NAMALWA (cell line): ENCODE measurements around the gene GTF3C1.

Source experiments
- DNase-seq: peaks from one replicate; pipeline ENCODE4 v3.0.0-alpha.2; 2015; ENCODE audit warnings: low spot score

GTF3C1 gene

GRCh38 chr16:27485811-27486210 lies 63.9 kb downstream of the GTF3C1 start:
- no peak for DNase-seq

GRCh38 chr16:27485126-27485525 lies 64.6 kb downstream of the GTF3C1 start:
- no peak for DNase-seq

- DNase-seq: no peak
Measured at GRCh38 chr16:27483624-27484023, 66.1 kb downstream of the GTF3C1 start.

GRCh38 chr16:27483088-27483437 lies 66.7 kb downstream of the GTF3C1 start:
- no peak for DNase-seq

DNA sequence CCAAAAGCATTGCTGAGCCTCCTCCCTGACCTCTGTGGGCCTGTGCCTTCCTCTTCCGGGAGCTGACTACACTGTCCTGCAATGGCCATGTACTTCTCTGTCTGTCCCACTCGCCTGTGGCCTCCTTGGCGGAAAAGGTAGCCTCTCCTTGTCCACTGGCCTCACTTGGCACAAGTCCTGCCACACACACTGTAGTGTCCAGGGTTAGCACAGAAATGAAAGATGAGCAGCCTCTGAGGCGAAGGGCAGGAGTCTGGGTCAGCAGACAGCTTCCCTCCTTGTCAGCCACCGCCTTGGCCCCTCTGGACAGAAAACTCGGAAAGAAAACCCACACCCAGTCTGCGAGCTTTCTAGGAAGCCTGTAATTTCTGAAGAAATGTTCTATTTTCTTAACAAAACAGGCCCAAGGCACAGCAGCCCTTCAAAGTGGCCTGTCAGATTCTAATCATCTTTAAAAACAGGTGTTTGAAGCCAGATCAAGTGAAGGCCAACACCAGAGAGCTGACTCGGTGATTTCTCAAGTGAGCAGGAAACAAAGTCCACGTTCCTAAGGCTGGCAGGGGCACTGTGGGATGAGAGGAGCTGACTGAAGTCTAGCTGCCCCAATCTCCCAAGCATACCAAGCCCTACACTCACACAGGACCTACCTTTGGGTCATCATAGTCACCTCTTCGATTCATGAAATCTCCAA lies 67.2 kb downstream of the GTF3C1 start:
- DNase-seq: no peak

- no peak for DNase-seq
Measured at GRCh38 chr16:27481282-27481934, 68.3 kb downstream of the GTF3C1 start.

DNA sequence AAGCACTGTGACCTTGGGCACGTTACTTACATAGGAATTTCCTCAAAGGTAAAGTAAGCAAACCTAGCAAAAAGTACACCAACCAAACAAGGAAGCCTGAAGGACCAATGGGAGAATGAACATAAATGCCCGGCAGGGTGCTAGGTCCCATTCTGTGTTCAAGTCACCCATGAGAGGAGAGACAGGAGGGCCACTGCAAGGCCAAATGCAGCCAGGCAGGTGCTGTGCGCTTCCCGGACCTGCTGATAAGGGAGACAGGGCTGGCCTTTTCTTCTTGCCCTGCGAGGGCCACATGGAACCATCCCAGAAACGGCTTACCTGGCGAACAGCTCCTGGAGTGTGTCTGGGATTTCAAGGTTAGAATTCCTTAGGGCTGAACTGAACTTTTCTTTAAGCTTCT lies 69.0 kb downstream of the GTF3C1 start:
- DNase-seq: no peak

DNA sequence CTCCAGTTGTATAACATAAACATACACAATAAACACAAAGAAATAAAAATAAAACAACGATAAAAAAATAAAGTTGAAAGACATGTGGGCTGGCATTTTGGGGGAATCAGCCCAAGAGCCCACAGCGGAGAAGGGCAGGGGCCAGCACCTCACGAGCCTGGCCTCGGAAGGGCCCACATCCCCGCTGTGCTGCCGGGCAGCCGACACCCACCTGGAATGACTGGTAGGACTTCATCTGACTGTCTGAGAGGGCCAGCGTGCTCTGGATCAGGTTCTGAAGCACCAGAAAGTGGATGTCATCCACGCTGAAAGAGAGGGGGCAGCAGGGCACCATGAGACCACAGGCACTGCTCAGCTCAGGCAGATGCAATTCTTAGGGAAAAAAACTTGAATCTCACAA lies 73.5 kb downstream of the GTF3C1 start:
- no peak for DNase-seq

- DNase-seq: no peak
Measured at GRCh38 chr16:27475561-27475960, 74.2 kb downstream of the GTF3C1 start.

- DNase-seq: no peak
Measured at GRCh38 chr16:27474921-27475320, 74.8 kb downstream of the GTF3C1 start.

DNA sequence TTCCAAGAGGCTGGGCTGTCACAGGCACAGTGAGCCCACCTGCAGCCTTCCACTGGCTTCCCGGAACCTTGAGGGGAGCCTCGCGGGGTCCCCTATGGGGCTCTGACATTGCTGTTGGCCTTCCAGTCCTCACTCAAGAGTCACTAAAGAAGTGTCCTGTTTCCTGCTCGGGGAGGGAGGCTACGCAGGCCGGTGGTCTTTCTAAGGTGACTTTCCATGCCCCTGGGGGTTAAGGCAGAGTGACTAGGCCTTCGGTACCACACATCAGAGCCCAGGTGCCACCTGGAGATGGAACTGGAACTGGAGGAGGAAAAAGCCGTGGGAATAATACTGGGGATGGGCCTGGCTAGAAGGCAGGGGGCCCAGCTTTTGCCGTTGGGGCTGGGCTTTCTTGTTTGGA lies 75.7 kb downstream of the GTF3C1 start:
- no peak for DNase-seq

- DNase-seq: no peak
Measured at GRCh38 chr16:27473101-27473900, 76.4 kb downstream of the GTF3C1 start.

DNA sequence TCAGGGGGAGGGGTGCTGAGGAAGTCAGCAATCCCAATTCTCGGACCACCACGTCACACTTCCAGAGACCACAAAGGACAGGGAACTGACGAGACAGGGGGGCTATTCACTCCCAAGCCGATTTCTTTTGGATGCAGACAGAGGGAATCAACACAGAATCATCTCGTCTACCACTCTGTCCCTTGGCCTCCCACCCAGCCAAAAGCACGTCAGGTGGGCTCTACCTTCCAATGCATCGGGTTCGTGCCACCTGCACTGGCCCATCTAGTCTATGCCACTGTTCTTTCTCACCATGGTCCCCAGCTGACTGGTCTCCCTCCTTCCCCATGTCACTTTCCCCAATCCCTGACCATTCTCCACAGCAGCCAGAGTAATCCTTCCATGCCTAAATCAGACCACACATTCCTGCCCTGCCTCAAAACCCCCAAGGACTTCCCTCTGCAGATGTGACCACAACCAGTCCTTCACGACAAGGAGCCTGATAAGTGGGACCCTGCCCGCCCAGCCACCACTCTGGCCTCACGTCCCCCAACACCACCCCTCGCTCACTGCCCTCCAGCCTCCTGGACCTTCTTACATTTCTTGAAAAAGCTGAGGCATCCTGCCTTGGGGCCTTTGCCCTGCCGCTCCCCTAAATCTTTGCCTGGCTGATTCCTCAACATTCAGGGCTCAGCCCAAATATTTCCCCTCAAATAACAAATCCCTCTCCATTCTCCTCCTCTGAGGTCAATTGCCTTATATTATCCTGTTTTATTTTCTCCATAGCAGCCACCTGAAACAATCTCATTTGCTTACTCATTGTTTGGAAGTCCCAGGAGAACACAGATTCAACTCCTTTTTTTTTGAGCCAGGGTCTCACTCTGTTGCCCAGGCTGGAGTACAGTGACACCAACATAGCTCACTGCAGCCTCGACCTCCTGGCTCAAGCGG lies 77.4 kb downstream of the GTF3C1 start:
- DNase-seq: no peak

DNA sequence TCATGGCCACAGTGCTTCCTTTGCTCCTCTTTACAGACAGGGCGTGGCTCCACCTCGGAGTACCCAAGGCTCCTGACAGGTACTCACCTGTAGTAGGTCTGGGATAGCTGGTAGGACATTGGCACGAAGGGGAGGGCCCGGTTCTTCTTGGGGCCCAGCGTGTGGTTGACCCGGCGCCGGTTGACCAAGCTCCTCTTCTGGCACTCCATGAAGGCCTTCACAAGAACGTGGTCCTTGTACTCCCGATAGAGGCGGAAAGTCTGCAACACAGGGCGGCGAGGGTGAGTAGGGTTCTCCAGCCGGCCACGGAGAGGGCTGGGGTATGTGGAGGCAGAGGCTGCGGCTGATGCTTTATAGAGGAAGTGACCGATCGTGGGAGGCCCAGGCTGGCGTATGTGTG lies 78.1 kb downstream of the GTF3C1 start:
- DNase-seq: no peak

DNA sequence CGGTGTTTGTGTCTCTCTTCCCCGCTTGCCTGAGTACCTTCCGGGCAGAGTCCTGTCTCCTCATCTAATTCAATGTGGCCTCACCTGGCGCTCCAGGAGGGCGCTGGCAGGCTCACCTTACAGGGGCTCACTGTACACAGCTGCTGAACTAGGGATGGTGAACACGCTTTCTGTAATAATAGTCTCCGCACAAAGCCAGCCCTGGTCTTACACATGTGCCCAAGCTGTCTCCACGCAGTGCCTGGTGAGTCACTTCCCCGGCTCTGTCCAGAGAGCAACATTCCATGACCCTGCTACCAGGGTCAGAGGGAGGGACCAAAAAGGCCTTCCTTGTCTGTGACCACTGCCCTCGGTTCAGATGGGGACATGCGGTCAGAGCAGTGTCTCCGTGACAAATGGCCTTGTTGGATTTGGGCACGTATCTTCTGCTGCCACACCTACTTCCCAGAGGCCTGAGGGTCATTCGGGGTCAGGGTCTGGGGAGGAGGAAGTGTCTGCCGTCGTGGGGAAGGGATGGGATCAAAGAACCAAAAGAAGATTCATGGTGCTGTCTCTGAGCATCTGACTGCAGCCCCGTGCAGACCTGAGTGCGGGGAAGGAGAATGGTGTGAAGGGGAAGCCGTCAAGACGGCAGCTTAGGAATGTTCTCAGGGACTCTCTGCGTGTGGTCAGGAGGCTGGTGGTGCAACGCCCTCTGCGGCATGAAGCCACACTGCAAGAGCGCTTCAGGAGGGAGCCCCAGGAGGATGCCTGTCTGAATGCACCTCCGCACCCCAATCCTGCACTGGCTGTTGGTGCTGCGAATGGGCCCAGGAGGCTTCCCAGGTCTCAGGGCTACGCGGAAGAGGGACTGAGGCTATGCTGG lies 78.9 kb downstream of the GTF3C1 start:
- no peak for DNase-seq

DNA sequence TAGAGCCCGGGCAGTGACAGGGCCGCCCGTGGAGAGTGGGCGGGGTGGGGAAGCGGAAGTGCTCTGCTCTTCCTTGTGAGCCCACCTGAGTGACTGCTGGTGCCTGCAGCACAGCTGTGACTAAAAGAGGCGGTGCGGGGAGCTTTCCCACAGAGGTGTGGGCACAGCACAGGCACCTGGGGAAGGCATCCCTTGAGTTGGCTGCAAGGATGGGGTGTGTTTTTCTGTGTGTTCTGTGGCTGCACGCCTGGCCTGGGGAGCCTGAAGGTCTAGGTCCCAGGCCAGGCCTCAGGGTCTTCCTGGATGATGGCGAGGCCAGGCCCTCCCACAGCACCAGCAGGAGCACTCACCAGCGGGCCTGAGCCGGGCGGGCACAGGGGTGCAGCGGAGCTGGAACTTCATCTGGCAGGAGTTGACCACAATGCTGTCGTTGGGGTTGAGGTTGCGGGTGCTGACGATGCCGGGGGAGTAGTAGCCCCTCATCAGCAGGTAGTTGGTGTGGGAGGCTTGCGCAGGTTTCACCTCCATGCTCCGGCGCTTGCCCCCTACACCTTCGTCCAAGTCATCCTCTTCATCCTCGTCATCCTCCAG lies 80.7 kb downstream of the GTF3C1 start:
- DNase-seq: no peak

DNA sequence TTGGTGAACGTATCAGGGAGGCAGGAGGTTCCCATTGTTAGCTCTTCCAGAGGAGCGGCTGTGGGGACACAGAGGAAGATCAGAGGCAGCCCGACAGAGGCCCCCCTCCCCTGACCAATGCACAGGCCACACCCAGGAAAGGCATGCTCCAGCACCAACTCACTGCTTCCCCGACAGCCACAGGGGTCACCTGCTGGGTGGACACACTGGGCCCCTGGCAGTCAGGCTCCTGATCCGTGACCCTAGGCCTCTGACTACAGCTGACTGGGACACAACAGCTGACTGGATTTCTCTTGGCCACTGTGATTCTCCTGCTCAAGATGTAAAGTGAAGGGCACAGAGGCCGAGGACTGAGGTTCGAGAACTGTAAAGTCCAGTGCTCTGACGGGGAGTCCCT lies 84.2 kb downstream of the GTF3C1 start:
- DNase-seq: no peak

DNA sequence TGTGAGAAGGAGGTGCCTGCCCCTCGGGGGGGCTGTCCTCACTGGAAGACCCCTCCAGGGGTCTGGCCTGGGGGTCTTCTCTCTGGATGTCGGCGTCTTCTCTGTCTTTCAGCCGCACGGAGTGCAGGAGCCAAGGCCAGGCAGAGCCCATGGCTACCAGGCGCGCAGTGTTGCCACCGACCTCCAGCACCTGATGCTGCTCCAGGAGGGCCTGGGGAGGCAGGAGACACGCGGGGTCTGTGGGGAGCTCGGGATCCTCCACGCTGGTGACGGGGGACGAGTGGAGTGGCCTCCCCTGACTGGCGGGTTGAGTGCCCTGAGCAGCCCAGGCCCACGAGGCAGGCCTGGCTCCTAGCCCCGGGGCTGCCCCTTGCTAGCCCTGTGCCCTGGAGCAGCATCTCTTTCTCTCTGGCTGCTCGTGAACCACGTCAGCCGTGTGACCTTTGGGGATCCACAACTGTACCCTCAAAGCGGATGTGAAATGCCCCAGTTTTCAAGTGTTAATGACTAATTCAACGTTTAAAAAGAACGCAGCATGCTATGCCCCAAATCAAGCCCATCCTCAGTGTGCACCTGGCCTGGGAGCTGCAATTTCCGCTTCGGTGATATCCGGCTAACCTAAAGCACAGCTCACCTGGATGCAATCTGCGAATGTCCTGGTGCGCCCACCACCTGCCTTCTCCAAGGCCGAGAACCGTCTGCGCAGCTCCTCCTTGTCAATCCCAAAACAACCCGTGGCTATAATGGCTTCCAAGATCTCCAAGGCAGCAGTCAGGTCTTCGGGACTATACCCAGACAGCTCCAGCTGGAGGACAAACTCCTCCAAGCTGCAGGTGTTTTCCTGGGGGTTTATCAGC lies 84.9 kb downstream of the GTF3C1 start:
- no peak for DNase-seq

DNA sequence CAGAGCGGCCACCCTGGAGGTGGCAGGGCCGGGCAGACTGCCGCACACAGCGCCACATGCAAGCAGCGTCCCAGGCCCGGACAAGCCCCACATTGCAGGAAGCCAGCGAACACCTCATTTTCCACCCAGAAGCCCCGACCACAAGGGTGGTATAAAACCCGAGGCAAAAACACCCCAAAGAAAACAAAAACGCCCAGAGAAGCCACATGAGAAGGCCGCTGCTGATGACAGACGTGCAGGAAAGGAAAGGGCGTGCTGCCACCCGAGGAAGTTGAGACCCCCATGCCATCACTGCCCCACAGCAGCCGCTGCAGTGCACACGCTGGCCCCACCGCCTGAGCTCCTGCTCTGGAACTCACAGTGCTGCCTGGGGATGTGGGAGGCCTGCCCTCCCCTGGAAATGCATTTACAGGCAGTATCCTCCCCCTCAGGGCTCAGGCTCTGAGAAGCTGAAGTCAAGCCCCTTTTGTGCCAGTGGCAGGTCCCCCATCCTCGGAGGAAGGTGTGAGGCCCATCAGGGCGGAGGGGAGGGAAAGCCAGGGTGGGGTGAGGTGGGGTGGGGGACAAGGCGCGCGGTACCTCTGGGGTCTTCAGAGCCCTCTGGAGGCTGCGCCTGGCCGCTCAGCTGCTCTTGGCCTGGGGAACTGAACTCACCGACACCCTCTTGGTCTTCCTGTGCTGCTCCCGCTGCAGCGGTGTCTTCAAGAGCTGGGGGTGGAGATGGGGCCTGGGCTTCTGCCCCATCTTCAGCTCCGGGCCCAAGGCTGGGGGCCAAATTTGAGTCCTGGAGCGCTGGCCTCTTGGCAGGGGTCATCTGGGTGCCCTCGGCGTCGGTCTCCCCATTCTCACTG lies 85.7 kb downstream of the GTF3C1 start:
- no peak for DNase-seq
